Cardiac muscle cell (in vitro differentiated cells and primary cell): ENCODE results near the gene MDM1. TPM values are rescaled to one million over a fixed set of nuclear protein-coding genes. Genes with fewer than 3 reads are reported as not detected.

Experiments used
- DNase-seq, 2 donors: peaks; one replicate each; pipeline versions ENCODE4 v3.0.0 to v3.0.0-alpha.2; 2010 to 2017; ENCODE audit warnings: low read depth in 1 of 2, low spot score in 1 of 2
- H3K27ac ChIP-seq: fragments of 200-600 bp; sonication (generic); 2 replicates; pipeline ENCODE4 v1.5.1; 2016
- H3K27me3 ChIP-seq: fragments of 200-600 bp; sonication (generic); 2 replicates; pipeline ENCODE4 v1.6.0; 2016; ENCODE audit warnings: control low read depth
- H3K36me3 ChIP-seq: fragments of 200-600 bp; sonication (generic); 2 replicates; pipeline ENCODE4 v1.5.1; 2016; ENCODE audit warnings: control low read depth
- H3K4me1 ChIP-seq: fragments of 200-600 bp; sonication (generic); 2 replicates; pipeline ENCODE4 v1.8.1; 2017; ENCODE audit warnings: low read depth, mild to moderate bottlenecking, mixed run types
- H3K4me3 ChIP-seq: fragments of 200-600 bp; sonication (generic); 2 replicates; pipeline ENCODE4 v1.5.1; 2016; ENCODE audit warnings: mild to moderate bottlenecking
- H3K9me3 ChIP-seq: fragments of 200-600 bp; sonication (generic); 2 replicates; pipeline ENCODE4 v1.5.1; 2017; ENCODE audit warnings: low read depth, mild to moderate bottlenecking, control low read depth
- polyA plus RNA-seq: library from polyadenylated mRNA; unstranded; fragments of >200 nt; fragmentation: Nextera tagmentation; extraction: Ambion mirVana; gene quantifications from 2 replicates; pipeline ENCODE4 v1.2.1, GENCODE V29; 2016
- total RNA-seq: library from RNA; depleted of rRNA; stranded (reverse); fragments of >200 nt; gene quantifications from 2 replicates; pipeline ENCODE4 v1.2.3, GENCODE V29; 2016
- TF ChIP-seq, protein P1 (sequence below): IDR thresholded peaks from 2 replicates; pipeline ENCODE4 v1.5.1; 2012; ENCODE audit warnings: low read depth, mild to moderate bottlenecking, low read length

The MDM1 gene
- total and polyA plus RNA-seq, 2 experiments from 2014 or later = 13.4 to 23.9 TPM

DNA sequence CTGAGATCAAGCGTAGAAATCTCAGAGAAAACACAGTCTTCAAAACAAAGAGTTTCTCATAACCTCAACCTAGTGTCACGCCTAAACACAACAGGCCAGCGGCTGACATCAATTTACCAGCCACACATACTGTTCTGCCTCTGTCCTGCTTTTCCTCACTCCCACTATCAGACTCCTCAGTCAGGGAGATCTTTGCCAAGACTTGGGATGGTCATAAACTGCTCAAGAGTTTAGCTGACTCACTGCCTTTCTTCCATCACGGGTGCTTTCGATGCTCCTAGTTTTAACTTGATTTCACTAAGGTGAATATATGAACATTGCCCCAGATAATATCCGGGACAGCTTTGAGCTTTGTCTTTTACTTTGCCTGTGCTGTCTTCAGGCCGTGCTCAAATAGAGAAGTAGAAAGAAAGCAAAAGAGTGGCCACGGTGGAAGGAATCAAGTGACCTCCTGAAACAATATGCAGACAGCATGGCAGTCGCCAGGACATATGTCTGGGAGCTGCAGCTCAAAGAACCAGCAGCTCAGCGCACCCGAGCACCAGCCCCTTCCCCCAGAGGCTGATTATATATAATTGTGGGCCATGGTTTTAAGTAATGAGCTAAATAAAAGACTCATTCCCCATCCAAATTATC is 12.1 kb downstream of the MDM1 start:
- Histone ChIP-seq H3K4me1 (peaks cover 10% of the 10 kb centered on the region), H3K27me3 (no peaks in the 10 kb centered on the region), H3K27ac (peak overlapping the region; percentile 79), H3K9me3 (no peaks in the 10 kb centered on the region), H3K4me3 (no peak overlapping the region), H3K36me3 (peaks cover 11% of the 10 kb centered on the region)
- DNase-seq = peak in 1 of 2 donors; percentile 93
- TF ChIP-seq, protein P1, sequence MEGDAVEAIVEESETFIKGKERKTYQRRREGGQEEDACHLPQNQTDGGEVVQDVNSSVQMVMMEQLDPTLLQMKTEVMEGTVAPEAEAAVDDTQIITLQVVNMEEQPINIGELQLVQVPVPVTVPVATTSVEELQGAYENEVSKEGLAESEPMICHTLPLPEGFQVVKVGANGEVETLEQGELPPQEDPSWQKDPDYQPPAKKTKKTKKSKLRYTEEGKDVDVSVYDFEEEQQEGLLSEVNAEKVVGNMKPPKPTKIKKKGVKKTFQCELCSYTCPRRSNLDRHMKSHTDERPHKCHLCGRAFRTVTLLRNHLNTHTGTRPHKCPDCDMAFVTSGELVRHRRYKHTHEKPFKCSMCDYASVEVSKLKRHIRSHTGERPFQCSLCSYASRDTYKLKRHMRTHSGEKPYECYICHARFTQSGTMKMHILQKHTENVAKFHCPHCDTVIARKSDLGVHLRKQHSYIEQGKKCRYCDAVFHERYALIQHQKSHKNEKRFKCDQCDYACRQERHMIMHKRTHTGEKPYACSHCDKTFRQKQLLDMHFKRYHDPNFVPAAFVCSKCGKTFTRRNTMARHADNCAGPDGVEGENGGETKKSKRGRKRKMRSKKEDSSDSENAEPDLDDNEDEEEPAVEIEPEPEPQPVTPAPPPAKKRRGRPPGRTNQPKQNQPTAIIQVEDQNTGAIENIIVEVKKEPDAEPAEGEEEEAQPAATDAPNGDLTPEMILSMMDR = no peak

DNA sequence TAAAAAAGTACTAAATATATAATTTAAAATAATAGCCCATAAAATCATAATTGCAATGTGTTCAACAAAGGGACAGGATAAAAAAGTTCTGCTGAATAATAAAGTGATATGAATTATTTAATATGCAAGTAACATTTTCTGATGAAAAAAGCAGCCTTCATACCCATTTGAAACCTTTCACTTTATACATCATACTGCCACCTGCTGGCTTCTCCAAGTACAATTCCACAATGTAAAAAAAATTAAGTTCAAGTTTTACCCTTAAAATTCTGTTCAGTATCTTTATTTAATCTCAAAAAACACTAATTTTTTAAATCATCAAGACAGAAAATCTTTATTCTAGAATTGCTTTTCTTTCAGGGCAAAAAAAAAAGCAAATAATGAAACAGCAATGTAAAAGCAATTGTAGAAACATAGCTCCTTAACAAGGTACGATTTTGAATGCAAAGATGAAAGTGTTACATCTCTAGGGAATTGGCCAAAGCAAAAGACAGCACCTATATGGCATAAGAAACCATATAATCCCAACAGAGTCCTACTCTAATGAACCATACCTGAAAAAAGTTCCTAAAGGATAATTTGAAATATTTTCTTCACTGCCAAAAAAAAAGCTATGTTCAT is 15.0 kb downstream of the MDM1 start:
- no peak overlapping the region for H3K27ac ChIP-seq
- H3K9me3 ChIP-seq = no peaks in the 10 kb centered on the region
- H3K27me3 ChIP-seq = no peaks in the 10 kb centered on the region
- peaks cover 23% of the 10 kb centered on the region for H3K36me3 ChIP-seq
- H3K4me3 ChIP-seq = no peak overlapping the region
- TF ChIP-seq, protein P1 = peak; percentile 53
- peaks cover 10% of the 10 kb centered on the region for H3K4me1 ChIP-seq
- peak; percentile 58 to 77 for DNase-seq

DNA sequence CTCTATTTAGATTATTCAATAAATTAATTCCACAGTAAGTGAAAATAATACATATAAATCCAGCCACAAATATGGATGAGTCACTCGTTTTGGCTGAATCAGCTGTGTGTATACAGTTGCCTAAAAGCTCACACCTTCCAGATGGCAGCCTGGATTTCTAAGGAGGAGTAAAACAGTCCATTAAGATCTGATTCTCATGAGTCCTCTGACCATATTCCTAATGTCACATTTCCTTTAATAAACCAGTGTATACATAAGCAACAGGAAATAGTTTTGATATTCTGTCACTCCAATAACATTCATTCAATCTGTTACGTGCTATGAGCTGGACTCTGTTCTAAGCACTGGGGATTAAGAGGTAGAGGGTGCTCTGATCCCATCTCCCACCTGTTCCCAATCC is 21.8 kb downstream of the MDM1 start:
- TF ChIP-seq, protein P1 = no peak
- no peaks in the 10 kb centered on the region for H3K4me1 ChIP-seq
- H3K4me3 ChIP-seq = no peak overlapping the region
- peak in 1 of 2 donors; percentile 54 for DNase-seq
- peaks cover 43% of the 10 kb centered on the region for H3K36me3 ChIP-seq
- H3K27me3 ChIP-seq = no peaks in the 10 kb centered on the region
- H3K9me3 ChIP-seq = no peaks in the 10 kb centered on the region
- no peak overlapping the region for H3K27ac ChIP-seq

DNA sequence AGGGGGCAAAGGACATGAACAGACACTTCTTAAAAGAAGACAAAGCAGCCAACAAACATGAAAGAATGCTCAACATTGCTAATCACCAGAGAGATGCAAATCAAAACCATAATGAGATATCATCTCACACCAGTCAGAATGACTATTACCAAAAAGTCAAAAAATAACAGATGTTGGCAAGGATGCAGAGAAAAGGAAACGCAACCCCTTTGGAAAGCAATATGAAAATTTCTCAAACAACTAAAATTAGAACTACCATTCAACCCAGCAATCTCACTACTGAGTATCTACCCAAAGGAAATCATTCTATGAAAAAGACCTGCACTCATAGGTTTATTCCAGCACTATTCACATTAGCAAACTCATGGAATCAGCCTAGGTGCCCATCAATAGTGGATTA is 25.6 kb downstream of the MDM1 start:
- H3K4me1 ChIP-seq = no peaks in the 10 kb centered on the region
- no peak for DNase-seq
- no peaks in the 10 kb centered on the region for H3K27me3 ChIP-seq
- no peaks in the 10 kb centered on the region for H3K9me3 ChIP-seq
- H3K36me3 ChIP-seq = peaks cover 21% of the 10 kb centered on the region
- TF ChIP-seq, protein P1 = no peak
- no peak overlapping the region for H3K4me3 ChIP-seq
- H3K27ac ChIP-seq = no peak overlapping the region

DNA sequence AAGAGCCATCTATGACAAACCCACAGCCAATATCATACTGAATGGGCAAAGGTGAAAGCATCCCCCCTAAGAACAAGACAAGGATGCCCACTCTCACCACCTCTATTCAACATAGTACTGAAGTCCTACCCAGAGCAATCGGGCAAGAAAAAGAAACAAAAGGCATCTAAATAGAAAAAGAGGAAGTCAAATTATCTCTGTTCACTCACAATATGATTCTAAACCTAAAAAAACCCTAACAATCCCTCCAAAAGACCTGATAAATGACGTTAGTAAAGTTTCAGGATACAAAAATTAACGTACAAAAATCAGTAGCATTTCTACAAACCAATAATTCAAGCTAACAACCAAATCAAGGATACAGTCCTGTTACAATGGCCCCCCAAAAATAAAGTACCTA is 26.9 kb downstream of the MDM1 start:
- Histone ChIP-seq H3K4me1 (no peaks in the 10 kb centered on the region), H3K27ac (no peak overlapping the region), H3K9me3 (no peaks in the 10 kb centered on the region), H3K4me3 (no peak overlapping the region), H3K27me3 (no peaks in the 10 kb centered on the region), H3K36me3 (peaks cover 14% of the 10 kb centered on the region)
- DNase-seq = no peak
- TF ChIP-seq, protein P1 = no peak
